Activated effector memory CD4-positive, alpha-beta T cell treated with Interleukin-2 at 50 U/mL for 16 hours (primary cell): Measurements from ENCODE around the gene RAET1G.

Experiments used
- DNase-seq: peaks from one replicate; pipeline ENCODE4 v3.0.0-alpha.2; 2020

RAET1G gene

DNA sequence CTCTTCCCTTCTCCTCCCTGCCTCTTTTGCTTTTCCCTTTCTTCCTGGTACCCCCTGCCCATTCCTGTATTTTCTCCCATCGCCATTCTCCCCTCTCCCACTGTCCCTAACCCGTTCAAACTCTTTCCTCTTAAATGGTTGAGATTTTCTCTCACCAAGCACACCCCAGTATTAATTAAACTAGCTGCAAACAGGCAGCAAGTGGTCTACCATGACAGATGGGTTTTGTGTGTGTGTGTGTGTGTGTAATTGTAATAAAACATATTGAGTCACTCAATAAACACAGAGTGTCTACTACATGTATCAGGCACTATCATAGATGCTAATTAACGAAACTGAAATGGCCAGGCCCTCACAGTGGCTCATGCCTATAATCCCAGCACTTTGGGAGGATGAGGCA lies 31.7 kb downstream of the RAET1G start:
- no peak for DNase-seq

DNA sequence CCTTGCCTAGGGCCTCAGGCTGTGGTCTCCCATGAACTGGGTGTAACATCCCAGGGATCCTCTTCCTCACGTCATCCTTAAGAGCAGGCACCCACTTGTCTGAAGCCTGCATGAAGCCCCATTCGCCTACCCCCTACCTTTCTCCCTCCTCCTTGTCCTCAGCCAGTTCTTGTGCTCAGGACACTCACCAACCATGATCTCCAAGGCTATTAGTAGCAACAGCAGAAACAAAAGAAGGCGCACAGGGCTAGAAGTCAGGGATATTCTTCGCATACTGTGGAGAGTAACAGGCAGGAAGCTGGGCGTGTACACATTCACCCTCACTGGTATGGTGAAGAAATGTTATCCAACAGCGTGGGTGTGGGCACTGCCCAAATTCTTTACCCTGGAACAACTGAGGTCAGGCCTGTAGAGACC lies 32.3 kb downstream of the RAET1G start:
- no peak for DNase-seq

GRCh38 chr6:149889326-149889725 lies 33.6 kb downstream of the RAET1G start:
- no peak for DNase-seq

DNA sequence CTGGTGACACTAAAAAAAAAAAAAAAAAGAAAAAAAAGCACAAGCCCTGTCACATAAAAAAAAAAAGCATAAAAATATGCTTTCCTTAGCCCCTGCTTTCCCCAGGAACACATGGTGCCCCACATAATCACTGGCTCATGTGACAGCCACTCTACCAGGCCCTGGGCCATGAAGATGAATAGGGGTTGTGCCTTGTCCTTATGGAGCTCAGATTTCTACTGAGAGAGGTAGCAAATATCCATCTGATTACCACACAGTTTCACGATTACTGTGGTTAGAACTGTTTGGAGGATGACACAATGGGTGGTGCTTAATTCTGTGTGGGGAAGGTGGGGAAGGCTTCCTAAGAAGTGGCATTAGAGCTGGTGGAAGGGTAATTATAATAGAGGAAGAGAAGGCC lies 34.3 kb downstream of the RAET1G start:
- DNase-seq, result no peak

- DNase-seq, result no peak
Observed at GRCh38 chr6:149888093-149888492, 34.8 kb downstream of the RAET1G start.

DNA sequence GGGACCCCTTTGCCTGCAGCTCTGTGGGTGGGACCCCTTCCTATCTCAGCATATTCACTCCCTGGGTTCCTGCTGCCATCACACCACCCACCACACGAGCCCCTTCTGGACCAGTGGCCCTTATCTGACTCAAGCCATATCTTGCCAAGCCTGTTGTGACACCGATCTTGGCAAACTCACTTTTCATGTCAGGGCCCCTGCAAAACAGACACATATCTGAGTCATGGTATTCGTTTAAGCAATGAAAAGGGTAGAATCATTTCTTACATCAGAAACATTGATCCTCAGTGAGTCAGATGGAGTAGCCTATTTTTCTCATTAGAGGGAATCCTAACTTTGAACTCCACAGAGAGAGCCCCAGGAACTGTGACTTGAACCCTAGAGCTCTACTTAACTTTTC lies 35.6 kb downstream of the RAET1G start:
- no peak for DNase-seq

- DNase-seq, result no peak
Observed at GRCh38 chr6:149885888-149886287, 37.0 kb downstream of the RAET1G start.

DNA sequence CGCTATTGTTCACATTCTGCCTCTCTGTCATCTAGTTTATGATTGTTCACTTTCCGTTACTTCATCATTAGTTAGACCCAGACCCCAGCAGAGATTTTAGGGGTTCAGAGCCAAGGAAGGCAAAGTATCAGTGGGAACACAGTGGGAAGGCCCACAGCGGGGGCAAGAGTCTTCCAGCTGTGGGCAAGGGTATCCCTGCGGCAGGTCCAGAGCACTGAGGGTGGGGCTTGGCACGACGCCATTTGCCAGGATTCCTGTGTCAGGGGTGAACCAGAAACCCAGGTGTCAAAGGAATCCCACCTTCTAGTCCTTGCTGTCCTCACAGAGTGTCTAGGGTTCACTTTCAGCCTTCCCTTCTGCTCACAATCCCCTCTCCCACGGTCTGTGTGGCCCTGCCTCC lies 38.3 kb downstream of the RAET1G start:
- DNase-seq, result no peak

DNA sequence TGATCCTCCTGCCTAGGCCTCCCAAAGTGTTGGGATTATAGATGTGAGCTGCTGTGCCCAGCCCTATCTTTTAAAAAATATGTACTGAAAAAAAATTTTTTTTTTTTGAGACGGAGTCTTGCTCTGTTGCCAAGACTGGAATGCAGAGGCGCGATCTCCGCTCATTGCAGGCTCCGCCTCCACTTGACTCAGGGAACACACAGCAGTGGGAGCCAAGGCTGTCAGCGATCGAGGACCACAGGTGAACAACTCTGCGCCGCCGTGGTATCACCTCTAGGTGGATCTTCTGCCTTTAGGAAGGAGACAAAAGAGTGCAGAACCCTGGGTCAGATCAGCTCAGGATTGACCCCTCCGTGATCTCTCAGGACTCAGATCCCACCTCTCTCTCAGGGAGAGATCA lies 38.7 kb downstream of the RAET1G start:
- no peak for DNase-seq

GRCh38 chr6:149881860-149882259 lies 41.1 kb downstream of the RAET1G start:
- DNase-seq, result no peak

GRCh38 chr6:149881066-149881766 lies 41.7 kb downstream of the RAET1G start:
- no peak for DNase-seq

- DNase-seq, result no peak
Observed at GRCh38 chr6:149877659-149878058, 45.3 kb downstream of the RAET1G start.

DNA sequence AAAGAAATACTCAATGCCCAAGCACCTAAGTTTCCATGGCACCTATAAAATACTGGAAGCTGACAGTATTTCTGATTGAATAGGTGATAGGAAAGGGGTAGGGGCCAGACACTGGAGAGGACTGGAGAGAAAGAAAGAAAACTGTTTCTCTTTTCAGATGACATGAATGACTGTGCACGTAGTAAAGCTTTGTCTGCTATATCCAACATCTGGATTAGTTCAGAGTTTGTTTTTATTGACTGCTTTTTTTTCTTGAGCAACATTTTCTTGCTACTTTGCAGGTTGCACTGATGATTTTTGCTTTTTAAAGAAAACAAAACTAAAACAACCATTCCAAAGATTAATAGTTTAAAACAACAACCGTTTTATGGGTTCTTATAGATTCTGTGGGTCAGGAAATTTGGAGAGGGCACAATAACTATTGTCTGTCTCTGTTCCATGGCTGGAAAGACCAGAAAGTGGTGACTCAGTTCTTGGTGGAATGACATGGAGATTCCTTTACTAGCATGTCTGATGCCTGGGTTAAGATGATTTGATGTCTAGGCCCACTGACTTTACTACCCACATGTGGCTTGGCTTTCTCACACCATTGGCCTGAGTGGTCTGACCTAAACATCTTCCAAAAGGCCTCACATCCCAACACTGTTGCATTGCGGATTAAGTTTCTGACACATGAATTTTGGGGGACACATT lies 46.5 kb downstream of the RAET1G start:
- DNase-seq, result no peak

- no peak for DNase-seq
Observed at GRCh38 chr6:149872233-149872632, 50.7 kb downstream of the RAET1G start.

DNA sequence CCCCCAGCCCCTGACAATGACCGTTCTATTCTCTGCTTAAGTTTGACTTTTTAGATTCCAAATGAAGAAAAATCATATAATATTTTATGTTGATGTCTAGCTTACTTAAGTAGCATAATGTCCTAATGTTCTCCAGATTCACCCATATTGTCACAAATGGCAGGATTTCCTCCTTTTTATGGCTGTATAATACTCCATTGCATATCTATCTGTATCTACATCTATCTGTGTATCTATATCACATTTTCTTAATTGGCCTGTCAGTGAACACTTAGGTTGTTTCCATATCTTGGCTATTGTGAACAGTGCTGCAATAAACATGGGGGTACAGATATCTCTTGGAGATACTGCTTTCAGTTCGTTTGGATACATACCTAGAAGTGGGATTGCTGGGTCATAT lies 51.7 kb downstream of the RAET1G start:
- no peak for DNase-seq

- DNase-seq, result no peak
Observed at GRCh38 chr6:149869275-149869892, 53.5 kb downstream of the RAET1G start.

GRCh38 chr6:149867876-149868640 lies 54.9 kb downstream of the RAET1G start:
- no peak for DNase-seq
